HG03460 (cell line): Measurements from ENCODE around the gene PSMC3.

Experiments used
- ATAC-seq: cut with Tn5 transposase; IDR thresholded peaks from one replicate; pipeline ENCODE4 v1.9.1; 2021; ENCODE audit not compliant: unreplicated experiment

Gene PSMC3

GRCh38 chr11:47443028-47443700 is 16.9 kb upstream of the PSMC3 start:
- no peak for ATAC-seq

- ATAC-seq = no peak
These were observed 16.3 kb upstream of the PSMC3 start for GRCh38 chr11:47442514-47442913.

- no peak for ATAC-seq
These were observed 15.2 kb upstream of the PSMC3 start for GRCh38 chr11:47441421-47441820.

GRCh38 chr11:47440054-47440476 is 13.8 kb upstream of the PSMC3 start:
- no peak for ATAC-seq

GRCh38 chr11:47438721-47439120 is 12.5 kb upstream of the PSMC3 start:
- no peak for ATAC-seq

GRCh38 chr11:47437746-47438418 is 11.6 kb upstream of the PSMC3 start:
- no peak for ATAC-seq

GRCh38 chr11:47437218-47437745 is 11.0 kb upstream of the PSMC3 start:
- no peak for ATAC-seq

- no peak for ATAC-seq
These were observed 10.5 kb upstream of the PSMC3 start for GRCh38 chr11:47436726-47437125.

GRCh38 chr11:47435687-47436086 is 9.4 kb upstream of the PSMC3 start:
- no peak for ATAC-seq

GRCh38 chr11:47434011-47434786 is 8.0 kb upstream of the PSMC3 start:
- ATAC-seq = no peak

- ATAC-seq = no peak
These were observed 6.9 kb upstream of the PSMC3 start for GRCh38 chr11:47433157-47433556.

GRCh38 chr11:47431356-47432083 is 5.3 kb upstream of the PSMC3 start:
- ATAC-seq = no peak

GRCh38 chr11:47430524-47430923 is 4.3 kb upstream of the PSMC3 start:
- ATAC-seq = no peak

GRCh38 chr11:47425611-47426010 is 628 bp downstream of the PSMC3 start:
- ATAC-seq = no peak

GRCh38 chr11:47418454-47419259 is 7.6 kb downstream of the PSMC3 start:
- no peak for ATAC-seq

GRCh38 chr11:47417712-47418111 is 8.5 kb downstream of the PSMC3 start:
- no peak for ATAC-seq

- no peak for ATAC-seq
These were observed 10.2 kb downstream of the PSMC3 start for GRCh38 chr11:47415949-47416472.

GRCh38 chr11:47415091-47415854 is 11.0 kb downstream of the PSMC3 start:
- ATAC-seq = no peak

- no peak for ATAC-seq
These were observed 11.6 kb downstream of the PSMC3 start for GRCh38 chr11:47414685-47415070.
